NT2/D1 (cell line): ENCODE measurements around the gene CHTOP.

Experiments
- YY1 ChIP-seq: IDR thresholded peaks from 2 replicates; pipeline ENCODE4 v1.6.1; 2011; ENCODE audit not compliant: insufficient read length, insufficient read depth
- ZNF274 ChIP-seq: IDR thresholded peaks from 2 replicates; pipeline ENCODE4 v1.6.1; 2011; ENCODE audit warnings: mild to moderate bottlenecking, low read depth, low read length

GRCh38 chr1:153616917-153617311 lies 17.0 kb upstream of the CHTOP start:
- TF ChIP-seq ZNF274 (no peak), YY1 (no peak)
